GM12864 (cell line): ENCODE measurements around the gene RNU6-9.
A peak's percentile ranks its signal among the peaks of the same experiment; 100 is the strongest.

Source experiments
- DNase-seq: peaks from one replicate; pipeline ENCODE4 v3.0.0-alpha.2; 2011; ENCODE audit warnings: low read depth
- H3K4me3 ChIP-seq: 2 replicates; pipeline ENCODE4 v1.5.1; 2011; ENCODE audit warnings: mild to moderate bottlenecking, low read depth, low read length, control low read depth
- TF ChIP-seq, protein P1 (sequence below): IDR thresholded peaks from 2 replicates; pipeline ENCODE4 v1.5.1; 2011; ENCODE audit warnings: low read depth, mild to moderate bottlenecking, moderate library complexity, low read length, control low read depth, inconsistent platforms; ENCODE audit errors: missing control alignments

RNU6-9 gene

DNA sequence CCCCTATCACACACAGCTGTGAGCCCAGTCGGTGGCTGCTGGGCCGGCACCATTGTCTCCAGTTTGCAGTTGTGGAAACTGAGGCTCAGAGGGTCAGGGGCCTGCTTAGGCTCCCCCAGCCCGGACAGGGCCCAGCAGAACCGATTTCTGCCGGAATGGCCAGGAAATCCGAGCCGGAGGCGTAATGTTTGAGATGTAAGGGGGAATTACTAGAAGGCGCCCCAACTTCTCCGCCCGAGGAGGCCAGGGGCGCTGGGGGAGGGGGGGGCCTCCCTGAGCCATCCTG lies 24.8 kb downstream of the RNU6-9 start:
- H3K4me3 ChIP-seq = peak overlapping the region; percentile 22; the same call in 1 of the 2 replicates
- TF ChIP-seq, protein P1, sequence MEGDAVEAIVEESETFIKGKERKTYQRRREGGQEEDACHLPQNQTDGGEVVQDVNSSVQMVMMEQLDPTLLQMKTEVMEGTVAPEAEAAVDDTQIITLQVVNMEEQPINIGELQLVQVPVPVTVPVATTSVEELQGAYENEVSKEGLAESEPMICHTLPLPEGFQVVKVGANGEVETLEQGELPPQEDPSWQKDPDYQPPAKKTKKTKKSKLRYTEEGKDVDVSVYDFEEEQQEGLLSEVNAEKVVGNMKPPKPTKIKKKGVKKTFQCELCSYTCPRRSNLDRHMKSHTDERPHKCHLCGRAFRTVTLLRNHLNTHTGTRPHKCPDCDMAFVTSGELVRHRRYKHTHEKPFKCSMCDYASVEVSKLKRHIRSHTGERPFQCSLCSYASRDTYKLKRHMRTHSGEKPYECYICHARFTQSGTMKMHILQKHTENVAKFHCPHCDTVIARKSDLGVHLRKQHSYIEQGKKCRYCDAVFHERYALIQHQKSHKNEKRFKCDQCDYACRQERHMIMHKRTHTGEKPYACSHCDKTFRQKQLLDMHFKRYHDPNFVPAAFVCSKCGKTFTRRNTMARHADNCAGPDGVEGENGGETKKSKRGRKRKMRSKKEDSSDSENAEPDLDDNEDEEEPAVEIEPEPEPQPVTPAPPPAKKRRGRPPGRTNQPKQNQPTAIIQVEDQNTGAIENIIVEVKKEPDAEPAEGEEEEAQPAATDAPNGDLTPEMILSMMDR = no peak
- DNase-seq = no peak

DNA sequence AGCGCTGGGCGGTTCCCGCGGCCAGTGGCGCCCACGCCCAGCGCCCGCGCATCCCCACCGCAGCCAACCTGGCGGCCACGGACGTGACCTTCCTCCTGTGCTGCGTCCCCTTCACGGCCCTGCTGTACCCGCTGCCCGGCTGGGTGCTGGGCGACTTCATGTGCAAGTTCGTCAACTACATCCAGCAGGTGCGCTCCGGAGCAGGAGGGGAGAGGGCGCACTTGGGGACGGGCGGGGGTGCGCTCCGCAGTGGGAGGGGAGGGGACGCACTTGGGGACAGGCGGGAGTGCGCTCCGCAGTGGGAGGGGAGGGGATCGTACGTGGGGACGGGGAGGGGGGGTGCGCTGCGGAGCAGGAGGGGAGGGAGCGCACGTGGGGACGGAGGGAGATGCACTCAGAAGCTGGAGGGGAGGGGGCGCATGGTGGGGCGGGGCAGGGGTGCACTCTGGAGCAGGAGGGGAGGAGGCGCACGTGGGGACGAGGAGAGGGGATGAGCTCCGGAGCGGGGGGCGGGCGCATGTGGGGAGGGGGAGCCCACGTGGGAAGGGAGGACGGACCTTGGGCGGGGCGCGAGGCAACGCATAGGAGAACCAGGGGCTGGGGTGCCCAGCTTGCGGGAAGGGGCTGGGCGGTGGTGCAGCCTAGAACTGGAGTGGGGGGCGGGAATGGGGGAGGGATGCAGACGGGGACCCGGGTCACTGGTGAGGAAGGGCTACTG lies 25.4 kb downstream of the RNU6-9 start:
- DNase-seq = no peak
- TF ChIP-seq, protein P1 = no peak
- H3K4me3 ChIP-seq = peak overlapping the region; percentile 23; the same call in 1 of the 2 replicates

DNA sequence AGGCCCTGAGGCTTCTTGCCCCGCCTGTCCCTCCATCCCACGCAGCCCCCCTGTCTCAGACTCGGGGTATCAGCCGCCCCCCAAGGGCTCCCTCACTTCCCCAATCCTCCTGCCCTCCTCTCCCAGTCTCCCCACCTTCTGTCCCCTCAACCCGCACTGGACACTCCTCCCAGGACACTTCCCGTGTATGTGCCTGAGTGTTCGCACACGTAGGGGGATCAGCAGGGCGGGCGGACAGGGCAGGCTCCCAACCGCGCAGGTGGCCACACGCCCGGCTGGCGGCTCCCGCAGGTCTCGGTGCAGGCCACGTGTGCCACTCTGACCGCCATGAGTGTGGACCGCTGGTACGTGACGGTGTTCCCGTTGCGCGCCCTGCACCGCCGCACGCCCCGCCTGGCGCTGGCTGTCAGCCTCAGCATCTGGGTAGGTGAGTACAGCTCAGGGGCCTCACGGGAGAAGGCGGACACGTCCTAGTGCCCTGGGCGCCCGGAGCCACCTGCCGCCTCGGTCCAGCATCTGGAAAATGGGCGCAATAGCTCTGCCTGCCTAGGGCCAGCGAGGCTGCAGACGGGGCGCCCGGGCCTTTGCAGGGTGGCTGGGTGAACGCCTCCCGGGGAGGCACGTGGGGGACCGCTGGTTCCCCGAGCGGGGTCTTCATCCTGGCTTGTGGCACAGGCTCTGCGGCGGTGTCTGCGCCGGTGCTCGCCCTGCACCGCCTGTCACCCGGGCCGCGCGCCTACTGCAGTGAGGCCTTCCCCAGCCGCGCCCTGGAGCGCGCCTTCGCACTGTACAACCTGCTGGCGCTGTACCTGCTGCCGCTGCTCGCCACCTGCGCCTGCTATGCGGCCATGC lies 26.1 kb downstream of the RNU6-9 start:
- TF ChIP-seq, protein P1 = no peak
- peak overlapping the region; percentile 40 for H3K4me3 ChIP-seq
- DNase-seq = no peak

DNA sequence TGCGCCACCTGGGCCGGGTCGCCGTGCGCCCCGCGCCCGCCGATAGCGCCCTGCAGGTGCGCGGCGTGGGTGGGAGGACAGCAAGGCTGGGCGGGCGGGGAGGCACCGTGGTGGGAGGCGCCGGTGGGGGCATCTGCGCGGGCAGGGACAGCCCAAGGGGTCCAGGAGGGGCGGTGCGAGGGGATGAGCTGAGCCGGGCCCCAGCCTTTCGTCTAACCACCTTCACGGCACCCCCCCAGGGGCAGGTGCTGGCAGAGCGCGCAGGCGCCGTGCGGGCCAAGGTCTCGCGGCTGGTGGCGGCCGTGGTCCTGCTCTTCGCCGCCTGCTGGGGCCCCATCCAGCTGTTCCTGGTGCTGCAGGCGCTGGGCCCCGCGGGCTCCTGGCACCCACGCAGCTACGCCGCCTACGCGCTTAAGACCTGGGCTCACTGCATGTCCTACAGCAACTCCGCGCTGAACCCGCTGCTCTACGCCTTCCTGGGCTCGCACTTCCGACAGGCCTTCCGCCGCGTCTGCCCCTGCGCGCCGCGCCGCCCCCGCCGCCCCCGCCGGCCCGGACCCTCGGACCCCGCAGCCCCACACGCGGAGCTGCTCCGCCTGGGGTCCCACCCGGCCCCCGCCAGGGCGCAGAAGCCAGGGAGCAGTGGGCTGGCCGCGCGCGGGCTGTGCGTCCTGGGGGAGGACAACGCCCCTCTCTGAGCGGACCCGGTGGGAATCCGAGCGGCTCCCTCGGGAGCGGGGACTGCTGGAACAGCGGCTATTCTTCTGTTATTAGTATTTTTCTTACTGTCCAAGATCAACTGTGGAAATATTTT lies 27.0 kb downstream of the RNU6-9 start:
- no peak for DNase-seq
- peak overlapping the region; percentile 40 for H3K4me3 ChIP-seq
- TF ChIP-seq, protein P1 = no peak

DNA sequence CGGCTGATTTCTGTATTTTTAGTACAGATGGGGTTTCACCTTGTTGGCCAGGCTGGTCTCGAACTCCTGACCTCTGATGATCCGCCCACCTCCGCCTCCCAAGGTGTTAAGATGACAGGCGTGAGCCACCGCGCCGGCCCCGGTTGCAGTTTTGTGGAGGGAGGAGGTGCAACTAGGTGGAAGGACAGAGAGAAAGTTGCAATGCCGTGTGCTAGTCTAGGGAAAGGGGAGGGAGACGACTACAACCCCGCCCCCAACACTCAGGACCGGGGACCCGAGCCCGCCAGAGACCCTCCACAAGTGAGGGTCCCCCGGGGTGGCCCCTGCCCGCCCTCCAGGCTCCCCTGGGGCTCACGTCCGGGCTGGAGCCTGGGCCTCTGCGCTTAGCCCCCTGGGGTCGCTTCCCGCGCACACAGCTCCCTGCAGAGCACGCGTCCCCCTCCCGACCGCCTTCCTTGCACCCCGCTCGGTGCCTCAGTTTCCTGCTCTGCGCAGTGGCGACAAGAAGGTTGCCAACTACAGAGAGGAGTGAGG lies 31.3 kb downstream of the RNU6-9 start:
- TF ChIP-seq, protein P1 = no peak

DNA sequence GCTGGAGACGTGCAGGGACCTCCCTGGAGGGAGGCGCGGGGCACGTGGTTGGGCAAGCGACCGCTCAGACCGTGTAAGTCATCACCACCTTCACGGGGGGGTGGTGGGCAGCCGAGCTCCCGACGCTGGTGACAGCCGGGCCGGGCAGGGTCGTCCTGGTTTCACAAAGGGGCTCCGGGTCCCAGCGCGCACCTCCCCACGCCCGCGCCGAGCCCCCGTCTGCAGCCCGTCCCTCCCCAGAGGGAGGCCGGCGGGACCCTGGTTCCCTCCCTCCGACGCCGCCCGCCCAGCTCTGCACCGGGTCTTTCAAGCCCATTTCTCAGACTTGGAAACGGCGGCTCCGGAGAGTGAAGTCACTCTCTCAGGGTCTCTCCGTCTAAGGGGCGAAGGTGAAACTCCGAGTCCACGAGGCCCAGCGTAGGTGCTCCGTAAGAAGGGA lies 31.8 kb downstream of the RNU6-9 start:
- TF ChIP-seq, protein P1 = no peak
- H3K4me3 ChIP-seq = peak overlapping the region; percentile 95
- peak; percentile 77 for DNase-seq

More for the DNA sequence above, 31.3 kb downstream of the RNU6-9 start:
- H3K4me3 ChIP-seq = peak overlapping the region; percentile 95
- DNase-seq = no peak
